Testis (tissue), 2 donors: ENCODE data around the gene MAN2B2.

Experiments used
- POLR2A ChIP-seq: fragments of 450-650 bp; IDR thresholded peaks from one replicate; pipeline ENCODE4 v1.6.1; 2017; ENCODE audit warnings: antibody characterized with exemption, mild to moderate bottlenecking, moderate library complexity
- TF ChIP-seq, protein P1 (sequence below), 3 experiments: fragments of 450-650 bp in 2 of 3; fragments of 200-600 bp in 1 of 3; sonication (generic) in 1 of 3; IDR thresholded peaks; one replicate each; pipeline ENCODE4 v1.5.1; 2016 to 2019; ENCODE audit warnings: antibody characterized with exemption in 3 of 3, mild to moderate bottlenecking in 2 of 3, moderate library complexity in 1 of 3

DNA sequence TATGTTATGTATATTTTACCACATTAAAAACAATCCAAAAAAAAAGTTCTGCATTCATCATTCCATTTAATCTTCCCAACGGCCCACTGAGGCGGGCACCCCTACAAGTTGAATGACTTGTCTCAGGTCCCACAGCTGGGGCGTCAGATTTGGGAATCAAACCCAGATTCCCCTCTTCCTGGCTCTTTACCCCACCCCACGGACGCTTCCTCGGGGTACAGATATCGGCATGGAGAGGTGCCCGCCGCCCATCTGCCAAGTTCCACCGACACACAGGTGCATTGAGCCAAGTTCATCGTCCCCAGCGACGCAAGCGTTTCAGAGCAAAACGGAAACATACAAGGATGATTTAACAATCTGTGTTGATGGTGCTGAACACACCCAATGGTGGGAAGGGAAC lies 36.9 kb upstream of the MAN2B2 start:
- TF ChIP-seq, protein P1, sequence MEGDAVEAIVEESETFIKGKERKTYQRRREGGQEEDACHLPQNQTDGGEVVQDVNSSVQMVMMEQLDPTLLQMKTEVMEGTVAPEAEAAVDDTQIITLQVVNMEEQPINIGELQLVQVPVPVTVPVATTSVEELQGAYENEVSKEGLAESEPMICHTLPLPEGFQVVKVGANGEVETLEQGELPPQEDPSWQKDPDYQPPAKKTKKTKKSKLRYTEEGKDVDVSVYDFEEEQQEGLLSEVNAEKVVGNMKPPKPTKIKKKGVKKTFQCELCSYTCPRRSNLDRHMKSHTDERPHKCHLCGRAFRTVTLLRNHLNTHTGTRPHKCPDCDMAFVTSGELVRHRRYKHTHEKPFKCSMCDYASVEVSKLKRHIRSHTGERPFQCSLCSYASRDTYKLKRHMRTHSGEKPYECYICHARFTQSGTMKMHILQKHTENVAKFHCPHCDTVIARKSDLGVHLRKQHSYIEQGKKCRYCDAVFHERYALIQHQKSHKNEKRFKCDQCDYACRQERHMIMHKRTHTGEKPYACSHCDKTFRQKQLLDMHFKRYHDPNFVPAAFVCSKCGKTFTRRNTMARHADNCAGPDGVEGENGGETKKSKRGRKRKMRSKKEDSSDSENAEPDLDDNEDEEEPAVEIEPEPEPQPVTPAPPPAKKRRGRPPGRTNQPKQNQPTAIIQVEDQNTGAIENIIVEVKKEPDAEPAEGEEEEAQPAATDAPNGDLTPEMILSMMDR (IDR thresholded peaks at IDR 0.05): no peak
- TF ChIP-seq POLR2A: no peak
